GM18873 (cell line): ENCODE results near the gene KDM2A.
"Not testable (repeated sequence)": the region's sequence is repeated elsewhere in the genome, so short reads cannot be mapped to it uniquely, and the experiment has no call there.

Source experiments
- ATAC-seq: cut with Tn5 transposase; IDR thresholded peaks from one replicate; pipeline ENCODE4 v1.9.1; 2021; ENCODE audit warnings: mild to moderate bottlenecking, moderate library complexity, moderate number of reproducible peaks; ENCODE audit not compliant: unreplicated experiment, low FRiP score

Gene KDM2A

GRCh38 chr11:67255353-67255752 lies 136.3 kb downstream of the KDM2A start:
- no peak for ATAC-seq

GRCh38 chr11:67255864-67256263 lies 136.8 kb downstream of the KDM2A start:
- ATAC-seq: no peak

GRCh38 chr11:67256477-67257135 lies 137.5 kb downstream of the KDM2A start:
- no peak for ATAC-seq

- ATAC-seq: no peak
Measured at GRCh38 chr11:67260406-67260805, 141.3 kb downstream of the KDM2A start.

DNA sequence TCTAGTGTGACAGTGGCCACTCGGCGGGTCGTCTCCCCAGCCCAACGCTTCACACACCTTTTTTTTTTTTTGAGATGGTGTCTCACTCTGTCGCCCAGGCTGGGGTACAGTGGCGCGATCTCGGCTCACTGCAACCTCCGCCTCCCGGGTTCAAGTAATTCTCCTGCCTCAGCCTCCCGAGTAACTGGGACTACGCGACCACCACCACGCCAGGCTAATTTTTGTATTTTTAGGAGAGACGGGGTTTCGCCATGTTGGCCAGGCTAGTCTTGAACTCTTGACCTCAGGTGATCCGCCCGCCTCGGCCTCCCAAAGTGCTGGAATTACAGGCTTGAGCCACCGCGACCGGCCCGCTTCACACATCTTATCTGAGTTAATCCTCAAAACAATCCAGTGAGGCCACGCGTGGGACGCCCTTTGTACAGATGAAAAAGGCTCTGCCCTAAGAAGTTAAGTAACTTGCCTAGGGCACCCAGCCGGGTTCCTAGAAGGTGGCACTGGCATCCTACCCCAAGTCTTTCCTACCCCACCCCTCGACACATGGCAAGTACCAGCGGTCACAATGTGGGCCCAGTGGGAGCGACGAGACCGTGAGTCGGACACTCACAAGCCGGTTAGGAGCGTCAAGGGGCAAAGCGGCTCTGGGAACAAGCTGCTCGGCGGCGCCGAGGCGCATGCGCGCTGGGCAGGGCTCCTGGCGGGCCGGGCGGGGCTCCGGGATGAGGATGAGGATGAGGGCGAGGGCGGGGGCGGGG lies 142.0 kb downstream of the KDM2A start:
- not testable (repeated sequence) for ATAC-seq

DNA sequence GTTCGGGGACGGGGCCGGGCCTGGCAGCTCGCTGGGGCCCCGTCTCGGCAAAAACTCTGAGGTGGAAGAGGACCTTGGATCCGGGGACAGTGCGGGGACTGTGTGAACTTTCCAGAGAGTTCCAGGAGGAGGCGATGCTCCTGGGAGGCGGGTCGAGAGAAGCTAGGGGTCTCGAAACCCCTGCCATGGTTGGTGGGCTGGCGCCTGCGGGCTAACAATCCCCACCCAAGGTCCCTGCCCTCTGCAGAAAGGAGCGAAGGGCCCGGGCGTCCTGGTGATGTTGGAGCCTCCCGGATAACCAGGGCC lies 142.5 kb downstream of the KDM2A start:
- ATAC-seq: no peak

DNA sequence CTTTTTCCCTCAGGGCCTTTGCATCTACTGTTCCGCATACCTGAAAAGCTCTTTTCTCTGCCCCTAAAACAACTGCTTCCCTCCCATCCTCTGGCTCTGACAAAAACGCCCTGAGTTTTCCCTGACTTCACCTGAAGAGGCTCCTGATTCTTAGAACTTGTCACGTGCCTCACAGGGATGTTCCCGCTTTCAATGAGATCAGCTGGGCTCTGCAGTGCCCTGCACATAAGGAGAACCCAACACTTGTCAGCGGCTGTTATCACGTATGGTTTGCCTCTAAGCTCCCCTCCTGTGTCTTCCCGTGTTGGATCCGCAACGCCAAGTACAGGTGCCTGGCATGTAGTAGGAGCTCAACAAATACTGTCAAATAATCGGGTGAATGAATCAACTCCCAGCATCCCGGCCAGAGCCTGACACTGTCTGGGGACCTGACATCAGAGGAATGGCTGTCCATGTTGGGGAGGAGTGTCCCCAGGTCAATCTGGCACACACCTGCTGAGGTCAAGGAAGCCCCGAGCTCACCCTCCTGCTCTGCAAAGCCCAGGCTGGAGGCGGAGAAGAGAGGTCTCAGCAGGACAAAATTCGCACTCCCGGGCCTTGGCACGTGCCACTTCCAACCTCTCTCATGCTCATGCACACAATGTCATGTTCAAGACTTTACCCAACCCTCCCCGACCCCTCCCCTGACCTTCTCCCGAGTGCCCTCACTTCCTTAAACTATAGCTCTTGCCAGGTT lies 143.1 kb downstream of the KDM2A start:
- no peak for ATAC-seq

GRCh38 chr11:67262731-67263675 lies 143.9 kb downstream of the KDM2A start:
- ATAC-seq: no peak

DNA sequence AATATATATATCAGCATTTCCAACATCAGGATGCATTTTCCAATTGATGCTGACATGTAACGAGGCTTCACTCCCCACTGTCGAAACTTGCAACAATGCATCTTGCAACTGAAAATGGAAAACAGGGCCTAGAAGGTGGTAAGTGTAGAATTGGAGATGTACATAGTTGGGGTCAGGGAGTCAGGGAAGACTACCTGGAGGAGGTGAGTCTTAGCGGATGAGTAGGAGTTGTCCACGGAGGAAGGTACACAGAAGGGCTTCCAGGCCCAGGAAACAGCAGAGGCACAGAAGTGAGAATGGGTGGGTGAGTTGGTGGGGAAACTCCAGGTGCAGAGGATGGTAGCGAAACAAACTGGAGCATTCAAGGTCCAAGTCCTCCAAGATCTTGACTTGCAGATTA lies 145.2 kb downstream of the KDM2A start:
- no peak for ATAC-seq

GRCh38 chr11:67264877-67265632 lies 146.0 kb downstream of the KDM2A start:
- ATAC-seq: no peak

DNA sequence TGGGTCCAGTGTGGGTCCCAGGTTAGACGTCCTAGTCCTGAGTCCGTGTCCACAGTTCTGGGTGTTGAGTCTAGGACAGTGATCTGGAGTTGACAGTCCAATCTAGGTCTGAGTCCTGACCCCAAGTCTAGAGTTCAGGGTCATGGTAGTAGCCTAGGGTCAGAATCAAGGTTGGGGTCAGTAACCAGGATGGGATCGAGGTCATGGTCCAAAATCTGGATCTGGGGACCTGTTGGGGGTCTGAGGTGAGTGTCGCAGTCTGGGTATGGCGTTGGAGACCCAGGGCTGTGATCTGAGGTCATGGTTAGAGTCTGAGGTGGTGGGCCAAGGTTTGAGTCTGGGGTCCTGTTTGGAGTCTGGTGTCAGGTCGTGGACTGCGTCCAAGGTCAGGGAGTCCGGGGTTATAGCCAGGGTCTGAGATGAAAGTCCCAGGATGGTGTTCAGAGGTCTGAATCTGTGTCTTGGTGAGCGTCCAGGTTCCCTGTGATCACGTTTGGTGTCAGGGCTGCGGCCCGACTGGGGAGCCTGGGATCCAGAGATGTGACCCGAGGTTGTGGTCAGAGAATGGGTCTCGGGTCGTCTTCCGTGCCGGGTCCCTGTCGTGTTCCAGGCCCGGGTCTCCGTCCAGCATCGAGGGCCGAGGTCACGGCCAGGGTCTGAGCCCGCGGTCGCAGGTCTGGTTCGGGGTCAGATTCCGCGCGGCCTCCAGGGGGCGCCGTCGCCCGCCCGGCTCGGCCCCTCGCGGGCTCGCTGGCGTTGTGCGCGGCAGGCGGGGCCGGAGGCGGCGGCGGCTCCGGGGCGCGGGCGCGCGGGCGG lies 146.8 kb downstream of the KDM2A start:
- no peak for ATAC-seq

DNA sequence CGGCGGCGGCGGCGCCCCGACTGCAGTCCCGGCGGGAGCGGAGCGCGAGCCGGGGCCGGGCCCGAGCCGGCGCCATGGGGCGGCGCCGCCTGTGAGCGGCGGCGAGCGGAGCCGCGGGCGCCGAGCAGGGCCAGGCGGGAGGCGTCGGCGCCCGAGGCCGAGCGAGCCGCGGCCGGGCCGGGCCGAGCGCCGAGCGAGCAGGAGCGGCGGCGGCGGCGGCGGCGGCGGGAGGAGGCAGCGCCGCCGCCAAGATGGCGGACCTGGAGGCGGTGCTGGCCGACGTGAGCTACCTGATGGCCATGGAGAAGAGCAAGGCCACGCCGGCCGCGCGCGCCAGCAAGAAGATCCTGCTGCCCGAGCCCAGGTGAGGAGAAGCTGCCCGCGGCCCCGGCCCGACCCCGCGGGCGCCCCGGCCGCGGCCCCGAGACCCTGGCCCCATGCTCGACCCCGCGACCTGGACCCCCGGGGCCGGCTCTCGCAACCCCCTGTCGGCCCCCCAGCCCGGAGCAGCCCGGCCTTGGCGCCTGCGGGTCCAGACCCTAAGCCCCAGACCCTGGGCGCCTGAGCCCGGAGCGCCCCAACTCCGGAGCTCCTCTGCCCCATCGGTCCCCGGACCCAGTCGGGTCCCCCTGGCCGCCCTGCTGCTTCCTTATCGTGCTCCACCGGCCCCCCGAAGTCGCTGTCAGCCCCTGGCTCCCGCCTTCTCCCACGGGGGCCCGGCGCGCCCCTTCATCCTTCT lies 147.6 kb downstream of the KDM2A start, which contains the start of gene GRK2:
GRK2 (plus strand) TSS at position 25 of the 739 bp plus-strand sequence; CDS start at position 252, 227 bp downstream.
- ATAC-seq: no peak

DNA sequence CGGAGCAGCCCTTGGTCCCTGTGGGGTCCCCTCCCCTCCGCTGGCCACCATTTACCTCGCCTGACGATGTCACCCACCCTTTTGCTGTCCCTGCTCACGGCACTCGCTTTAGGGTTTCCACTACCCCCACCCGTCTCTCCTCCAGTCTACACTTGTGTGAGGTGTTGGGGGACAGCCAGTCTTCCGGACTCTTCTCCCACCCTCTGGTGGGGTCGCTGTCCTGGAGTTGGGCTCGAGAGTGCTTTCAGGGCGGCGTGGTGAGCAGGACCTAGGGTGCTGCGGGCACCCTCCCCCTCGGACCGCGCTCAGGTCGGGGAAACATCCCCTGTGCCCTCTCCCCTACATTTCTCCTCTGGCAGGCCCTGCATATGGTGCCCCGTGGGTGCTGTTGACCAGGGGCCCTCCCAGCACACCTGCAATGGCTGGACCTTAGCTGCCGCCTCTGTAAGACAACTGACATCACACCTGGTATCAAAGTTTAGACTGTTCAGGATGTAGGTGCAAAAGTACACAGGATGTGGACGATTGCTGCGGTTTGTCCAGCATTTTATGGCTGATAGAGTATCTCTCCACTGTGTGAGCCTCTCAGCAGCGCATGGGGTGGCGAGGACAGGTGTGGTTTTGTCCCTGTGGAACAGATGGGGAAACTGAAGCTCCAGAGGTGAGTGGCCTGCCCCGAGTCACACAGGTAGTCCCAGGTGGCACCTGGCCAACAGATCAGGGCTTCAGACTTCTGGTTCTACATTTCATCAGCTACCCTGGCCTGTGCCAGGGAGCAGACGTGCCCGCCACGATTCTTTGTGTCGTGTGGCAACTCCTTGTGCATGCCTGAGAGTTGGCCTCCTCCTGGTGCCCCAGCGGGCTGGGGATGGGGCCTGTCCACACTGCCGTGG lies 148.4 kb downstream of the KDM2A start:
- no peak for ATAC-seq

GRCh38 chr11:67268081-67268961 lies 149.3 kb downstream of the KDM2A start:
- peak; percentile 34 for ATAC-seq

DNA sequence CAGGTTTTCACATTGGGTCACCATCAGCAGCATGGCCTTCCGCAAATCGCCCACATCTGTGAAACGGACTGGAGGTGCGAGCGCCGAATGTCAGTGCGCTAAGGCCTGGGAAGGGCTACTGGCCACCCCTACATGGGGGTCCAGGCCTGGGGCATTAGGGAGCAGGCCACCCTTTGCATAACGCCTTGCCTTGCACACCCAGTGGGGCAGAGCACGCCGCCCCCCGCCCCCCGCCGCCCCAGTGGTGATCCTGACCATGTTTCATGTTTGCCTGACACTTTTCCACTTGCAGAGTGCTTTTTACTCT lies 149.9 kb downstream of the KDM2A start:
- ATAC-seq: no peak
